Erythroblast (primary cell): Measurements from ENCODE around the gene MYO9B.

Source experiments
- GATA1 ChIP-seq: IDR thresholded peaks from 2 replicates; pipeline ENCODE4 v1.6.1; 2011; ENCODE audit warnings: low read depth, mild to moderate bottlenecking, control low read depth, low read length, moderate library complexity
- POLR2A ChIP-seq: IDR thresholded peaks from 2 replicates; pipeline ENCODE4 v1.6.1; 2011; ENCODE audit warnings: mild to moderate bottlenecking, low read length

- no peak for TF ChIP-seq POLR2A
- TF ChIP-seq GATA1, result no peak
Observed at GRCh38 chr19:17236811-17237543, 161.4 kb downstream of the MYO9B start.
